K562 (cell line): ENCODE results near the gene NPY1R. TPM values are rescaled to one million over a fixed set of nuclear protein-coding genes. Genes with fewer than 3 reads are reported as not detected.

Source experiments
- ATAC-seq: fragments of 200-7000 bp; cut with Tn5 transposase; 3 replicates; pipeline ENCODE4 v1.9.1; 2020; ENCODE audit warnings: moderate library complexity
- BruUV-seq: library from RNA; stranded (reverse); fragments of 400-500 nt; replicated peaks from 2 replicates; lab custom pipeline; 2021; lab: Mats Ljungman, UMichigan
- CTCF ChIA-PET: fragments of 300-600 bp; formaldehyde crosslinking; extraction: SDS; loops from one replicate; lab custom pipeline; 2021; ENCODE audit warnings: low intra/inter-chr PET ratio; lab: Yijun Ruan, JAX
- POLR2A ChIA-PET: fragments of 300-600, 350-650 bp; sonication (Branson Sonifier 250); formaldehyde crosslinking; extraction: SDS; loops from one replicate; lab custom pipeline; 2021; ENCODE audit warnings: antibody characterized with exemption, inconsistent platforms; lab: Yijun Ruan, JAX
- DNase-seq, 4 experiments: peaks; one replicate each; pipeline versions ENCODE4 v3.0.0 to v3.0.0-alpha.2; 2011 to 2018; ENCODE audit warnings: low spot score in 3 of 4, mixed read lengths in 3 of 4; ENCODE audit errors: extremely low read depth in 1 of 4
- FAIRE-seq: peaks from 2 replicates; lab custom pipeline; 2011; peaks lifted over from hg19 to GRCh38; lab: Jason Lieb, UNC
- H2AFZ ChIP-seq: 2 replicates; pipeline ENCODE4 v1.6.0; 2011; ENCODE audit warnings: low read depth, low read length, control low read depth, inconsistent platforms
- H3K27ac ChIP-seq: fragments of 200-600 bp; 3 replicates; pipeline ENCODE4 v1.8.0; 2011; ENCODE audit warnings: low read depth, mild to moderate bottlenecking, control low read depth, inconsistent platforms, low read length, moderate library complexity, mixed read lengths; ENCODE audit errors: extremely low read depth
- H3K27me3 ChIP-seq, 2 experiments: fragments of 300-600 bp in 1 of 2; 2 replicates in 1 of 2; 3 replicates in 1 of 2; pipeline versions ENCODE4 v1.6.0 to v1.8.0; 2011; ENCODE audit warnings: inconsistent platforms in 2 of 2, low read length in 2 of 2, mild to moderate bottlenecking in 1 of 2, mixed read lengths in 1 of 2, moderate library complexity in 1 of 2; ENCODE audit not compliant: control insufficient read depth in 2 of 2, insufficient read depth in 2 of 2
- H3K36me3 ChIP-seq: fragments of 300-600 bp; 3 replicates; pipeline ENCODE4 v1.8.0; 2011; ENCODE audit warnings: mild to moderate bottlenecking, low read length, inconsistent platforms; ENCODE audit not compliant: control insufficient read depth, insufficient read depth
- H3K4me1 ChIP-seq, 2 experiments: fragments of 200-600 bp in 1 of 2; replicated peaks in 1 of 2; 2 replicates in 1 of 2; 3 replicates in 1 of 2; pipeline versions ENCODE4 v1.5.1 to v1.8.0; 2011; ENCODE audit warnings: inconsistent platforms in 2 of 2, low read length in 2 of 2, mild to moderate bottlenecking in 1 of 2, mixed read lengths in 1 of 2, moderate library complexity in 1 of 2; ENCODE audit not compliant: control insufficient read depth in 2 of 2, insufficient read depth in 2 of 2
- H3K4me2 ChIP-seq: 2 replicates; pipeline ENCODE4 v1.6.1; 2011; ENCODE audit warnings: low read length, control low read depth, inconsistent platforms, mixed read lengths; ENCODE audit not compliant: insufficient read depth
- H3K4me3 ChIP-seq: fragments of 200-600 bp; sonication (generic), shearing (Covaris generic); 2 replicates; pipeline ENCODE4 v1.5.1; 2016; ENCODE audit warnings: control low read depth, inconsistent platforms
- H3K79me2 ChIP-seq: fragments of 200-600 bp; 3 replicates; pipeline ENCODE4 v1.8.0; 2011; ENCODE audit warnings: low read length, inconsistent platforms; ENCODE audit not compliant: control insufficient read depth, insufficient read depth
- H3K9ac ChIP-seq, 2 experiments: 2 replicates each; pipeline versions ENCODE4 v1.6.0 to v1.6.1; 2011; ENCODE audit warnings: low read depth in 2 of 2, low read length in 2 of 2, control low read depth in 1 of 2, inconsistent platforms in 1 of 2, mild to moderate bottlenecking in 1 of 2, mixed read lengths in 1 of 2; ENCODE audit not compliant: insufficient read depth in 1 of 2
- H3K9me1 ChIP-seq: one replicate; pipeline ENCODE4 v1.6.0; 2011; ENCODE audit warnings: inconsistent platforms, mild to moderate bottlenecking, low read length, moderate library complexity; ENCODE audit not compliant: control insufficient read depth, insufficient read depth
- H3K9me3 ChIP-seq: replicated peaks from 2 replicates; pipeline ENCODE4 v1.5.1; 2011; ENCODE audit warnings: low read depth, low read length, inconsistent platforms; ENCODE audit not compliant: control insufficient read depth, insufficient read depth
- H4K20me1 ChIP-seq: replicated peaks from 2 replicates; pipeline ENCODE4 v1.6.1; 2011; ENCODE audit warnings: low read length, inconsistent platforms, mixed read lengths; ENCODE audit not compliant: control insufficient read depth, insufficient read depth
- MEF2A ChIP-seq: IDR thresholded peaks from 2 replicates; pipeline ENCODE4 v1.6.1; 2011; ENCODE audit warnings: low read depth, mild to moderate bottlenecking, low read length, moderate library complexity; ENCODE audit not compliant: control insufficient read depth
- PRPF4 ChIP-seq: fragments of 200-400 bp; formaldehyde crosslinking; IDR thresholded peaks from one replicate; pipeline ENCODE4 v1.6.1; 2017; ENCODE audit warnings: low read length, low read depth, mild to moderate bottlenecking; ENCODE audit not compliant: insufficient read depth, poor library complexity, severe bottlenecking
- ZFP1 ChIP-seq: fragments of 450-650 bp; formaldehyde crosslinking; IDR thresholded peaks from 2 replicates; pipeline ENCODE4 v1.4.0; 2020; ENCODE audit warnings: mild to moderate bottlenecking, mixed read lengths
- ZNF143 ChIP-seq: sonication (generic); formaldehyde crosslinking; IDR thresholded peaks from 2 replicates; pipeline ENCODE4 v1.9.0; 2022; ENCODE audit warnings: mild to moderate bottlenecking, missing genetic modification reagents
- ZNF354B ChIP-seq: fragments of 250-450 bp; sonication (Bioruptor Pico); IDR thresholded peaks from 2 replicates; pipeline ENCODE4 v1.4.0; 2020
- ZNF41 ChIP-seq: fragments of 250-450 bp; sonication (Bioruptor Pico); conservative IDR thresholded peaks from 2 replicates; pipeline ENCODE4 v1.4.0; 2020; ENCODE audit warnings: mild to moderate bottlenecking
- WGBS: fragments of 100-300 bp; shearing (Covaris generic); methylation state at CpG from one replicate; pipeline ENCODE4 v1.1.6; 2016; ENCODE audit warnings: low coverage, mixed read lengths; ENCODE audit not compliant: insufficient coverage; ENCODE audit errors: missing lambda C conversion rate; 5-methylcytosine and 5-hydroxymethylcytosine counted together
- in situ Hi-C: fragments of 300-500 bp; cut with MboI; formaldehyde crosslinking; loops from 4 replicates; pipeline ENCODE4 v1.15.0; 2018; ENCODE audit warnings: inconsistent platforms, mixed read lengths
- intact Hi-C: fragments of 100-400 bp; cut with micrococcal nuclease; formaldehyde crosslinking; loops from 2 replicates; pipeline ENCODE4 v1.14.2; 2022
- polyA plus RNA-seq, 8 experiments: library from polyadenylated mRNA; depleted of rRNA in 4 of 8; stranded (reverse) in 5 of 8; unstranded in 3 of 8; fragments of >200 nt; fragmentation: Nextera tagmentation in 2 of 8; fragmentation: Illumina TruSeq in 1 of 8; extraction: Ambion mirVana in 2 of 8; extraction: Trizol in 1 of 8; gene quantifications; 2 replicates each; pipeline versions ENCODE4 v1.2.1 to v1.2.3, GENCODE V29; 2011 to 2014; ENCODE audit warnings: inconsistent platforms in 1 of 8, missing spikeins in 1 of 8
- total RNA-seq, 7 experiments: library from RNA; depleted of rRNA in 6 of 7; stranded (reverse); fragments of >200 nt in 6 of 7; fragmentation: Illumina TruSeq in 2 of 7; extraction: Trizol in 2 of 7; gene quantifications; 2 replicates each; pipeline versions ENCODE4 v1.2.1 to v1.2.3, GENCODE V29; 2011 to 2021; ENCODE audit warnings: low replicate concordance in 1 of 7
- TF ChIP-seq, protein P1 (sequence below): fragments of 450-650 bp; IDR thresholded peaks from 2 replicates; pipeline ENCODE4 v1.6.1; 2017; ENCODE audit warnings: antibody characterized with exemption

NPY1R gene
- total and polyA plus RNA-seq, 9 of the 15 experiments (the other 6 are each of a cell fraction or from before 2014, with no cell fraction given), result 0.04 to 0.18 (median 0.12) TPM; not detected in 5

DNA sequence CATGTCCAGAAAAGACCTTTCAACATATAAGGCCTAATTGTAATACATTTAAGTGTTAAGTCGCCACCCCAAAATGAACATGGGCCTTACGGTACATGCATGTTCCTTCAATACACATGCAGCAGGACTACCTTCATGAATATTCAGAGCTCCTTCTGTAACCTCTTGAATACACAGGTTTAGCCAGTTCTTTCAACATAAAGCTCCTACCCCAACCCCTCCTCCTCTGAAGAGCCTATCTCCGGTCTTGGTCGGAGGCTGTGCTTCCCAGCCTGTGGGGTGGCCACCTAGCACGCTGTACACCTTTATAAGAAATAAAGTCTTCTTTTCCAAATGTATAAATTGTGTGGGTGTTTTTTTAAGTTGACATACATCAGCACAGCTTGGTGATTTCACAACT is 39.6 kb upstream of the NPY1R start (continued):
- TF ChIP-seq, protein P1, sequence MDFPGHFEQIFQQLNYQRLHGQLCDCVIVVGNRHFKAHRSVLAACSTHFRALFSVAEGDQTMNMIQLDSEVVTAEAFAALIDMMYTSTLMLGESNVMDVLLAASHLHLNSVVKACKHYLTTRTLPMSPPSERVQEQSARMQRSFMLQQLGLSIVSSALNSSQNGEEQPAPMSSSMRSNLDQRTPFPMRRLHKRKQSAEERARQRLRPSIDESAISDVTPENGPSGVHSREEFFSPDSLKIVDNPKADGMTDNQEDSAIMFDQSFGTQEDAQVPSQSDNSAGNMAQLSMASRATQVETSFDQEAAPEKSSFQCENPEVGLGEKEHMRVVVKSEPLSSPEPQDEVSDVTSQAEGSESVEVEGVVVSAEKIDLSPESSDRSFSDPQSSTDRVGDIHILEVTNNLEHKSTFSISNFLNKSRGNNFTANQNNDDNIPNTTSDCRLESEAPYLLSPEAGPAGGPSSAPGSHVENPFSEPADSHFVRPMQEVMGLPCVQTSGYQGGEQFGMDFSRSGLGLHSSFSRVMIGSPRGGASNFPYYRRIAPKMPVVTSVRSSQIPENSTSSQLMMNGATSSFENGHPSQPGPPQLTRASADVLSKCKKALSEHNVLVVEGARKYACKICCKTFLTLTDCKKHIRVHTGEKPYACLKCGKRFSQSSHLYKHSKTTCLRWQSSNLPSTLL, result no peak
- TF ChIP-seq ZFP1 (CRISPR knock-in tag) (no peak), ZNF41 (CRISPR knock-in tag) (no peak), MEF2A (no peak), PRPF4 (no peak), ZNF143 (CRISPR knock-in tag) (no peak)
- TF ChIP-seq, all 486 proteins: peak for 0

DNA sequence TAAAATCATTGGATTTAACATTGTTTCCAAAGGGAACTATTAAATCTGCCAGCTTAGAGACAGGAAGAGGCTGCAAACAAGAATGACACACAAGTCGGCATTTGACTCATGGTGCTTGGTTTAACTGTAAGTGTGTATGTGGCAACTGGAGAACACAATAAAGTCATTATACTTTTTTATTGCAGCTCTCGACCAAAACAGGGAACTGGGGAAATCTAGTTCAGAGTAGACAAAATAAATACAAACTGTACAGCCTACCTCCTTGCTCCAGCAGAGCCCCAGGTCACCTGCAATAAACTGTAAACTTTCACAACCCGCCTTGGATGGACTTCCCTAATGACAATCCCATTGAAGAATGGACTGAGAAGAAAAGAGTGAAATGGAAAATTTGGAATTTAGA is 35.3 kb upstream of the NPY1R start:
- CTCF ChIA-PET, result no interaction called here
- POLR2A ChIA-PET, result no interaction called here
- H3K36me3 ChIP-seq, result no peaks in the 10 kb centered on the region
- no peak overlapping the region for H3K4me2 ChIP-seq
- no peaks in the 10 kb centered on the region; a peak in 1 of 5 replicates for H3K27me3 ChIP-seq
- intact Hi-C loops, result no loop called here
- no peaks in the 10 kb centered on the region for H3K9me1 ChIP-seq
- H2AFZ ChIP-seq, result no peak overlapping the region
- FAIRE-seq (no peak), DNase-seq (no peak), ATAC-seq (no peak)
- H4K20me1 ChIP-seq, result no peaks in the 10 kb centered on the region
- no peak overlapping the region for H3K9ac ChIP-seq
- TF ChIP-seq ZNF354B, result no peak
- WGBS, result 4% methylated on average over 3 of the region's 3 CpGs
- in situ Hi-C loops, result no loop called here
- H3K4me1 ChIP-seq, result no peaks in the 10 kb centered on the region
- no peak overlapping the region for H3K27ac ChIP-seq
- H3K4me3 ChIP-seq, result no peak overlapping the region
- H3K79me2 ChIP-seq, result no peaks in the 10 kb centered on the region
- BruUV-seq, result no TSS peak
- H3K9me3 ChIP-seq, result no peaks in the 10 kb centered on the region
